PC-3 (cell line): ENCODE measurements around the gene ASCC2. TPM values are rescaled to one million over a fixed set of nuclear protein-coding genes. Genes with fewer than 3 reads are reported as not detected.

Experiments
- ATAC-seq: fragments of 200-7000 bp; cut with Tn5 transposase; 2 replicates; pipeline ENCODE4 v1.9.1; 2020; ENCODE audit warnings: mild to moderate bottlenecking, moderate library complexity
- BruUV-seq: library from RNA; stranded (reverse); fragments of 400-500 nt; replicated peaks from 2 replicates; lab custom pipeline; 2021; lab: Mats Ljungman, UMichigan
- CTCF ChIA-PET: fragments of 300-600 bp; sonication (Branson Sonifier 250); formaldehyde crosslinking; loops from one replicate; lab custom pipeline; 2022; ENCODE audit warnings: antibody characterized with exemption; lab: Charles Lee
- POLR2A ChIA-PET: fragments of 300-600 bp; sonication (Branson Sonifier 250); formaldehyde crosslinking; loops from one replicate; lab custom pipeline; 2022; ENCODE audit warnings: antibody characterized with exemption; ENCODE audit not compliant: unreplicated experiment; lab: Charles Lee
- DNase-seq: peaks from one replicate; pipeline ENCODE4 v3.0.0-alpha.2; 2015
- H2AFZ ChIP-seq: fragments of 300-600 bp; sonication (generic); 2 replicates; pipeline ENCODE4 v1.6.0; 2016; ENCODE audit warnings: antibody characterized with exemption, low read length
- H3F3A ChIP-seq: fragments of 300-600 bp; sonication (generic); one replicate; pipeline ENCODE4 v1.6.0; 2017; ENCODE audit warnings: antibody characterized with exemption, low read length, control low read depth, mild to moderate bottlenecking; ENCODE audit not compliant: unreplicated experiment
- H3K27ac ChIP-seq: fragments of 300-600 bp; sonication (generic); 2 replicates; pipeline ENCODE4 v1.5.1; 2016; ENCODE audit warnings: mild to moderate bottlenecking, low read length
- H3K27me3 ChIP-seq: fragments of 300-600 bp; sonication (generic); 2 replicates; pipeline ENCODE4 v1.6.1; 2016; ENCODE audit warnings: low read length, mixed read lengths
- H3K36me3 ChIP-seq: fragments of 300-600 bp; sonication (generic); 2 replicates; pipeline ENCODE4 v1.6.1; 2016; ENCODE audit warnings: low read depth, mixed run types, low read length, mixed read lengths
- H3K4me1 ChIP-seq: fragments of 300-600 bp; sonication (generic); 2 replicates; pipeline ENCODE4 v1.5.1; 2016; ENCODE audit warnings: low read length; ENCODE audit not compliant: insufficient read depth
- H3K4me2 ChIP-seq: fragments of 300-600 bp; sonication (generic); 2 replicates; pipeline ENCODE4 v1.6.0; 2016; ENCODE audit warnings: low read length
- H3K4me3 ChIP-seq: fragments of 300-600 bp; sonication (generic); 2 replicates; pipeline ENCODE4 v1.5.1; 2016; ENCODE audit warnings: mild to moderate bottlenecking, low read length, mixed read lengths
- H3K79me2 ChIP-seq: fragments of 300-600 bp; sonication (generic); 2 replicates; pipeline ENCODE4 v1.6.1; 2017; ENCODE audit warnings: low read length, mixed read lengths
- H3K9ac ChIP-seq: fragments of 300-600 bp; sonication (generic); 2 replicates; pipeline ENCODE4 v1.6.0; 2016; ENCODE audit warnings: mild to moderate bottlenecking, low read length
- H3K9me2 ChIP-seq: fragments of 300-600 bp; sonication (generic); replicated peaks from 2 replicates; pipeline ENCODE4 v1.6.1; 2016; ENCODE audit warnings: mixed run types, low read length, mixed read lengths
- H3K9me3 ChIP-seq: fragments of 300-600 bp; sonication (generic); 2 replicates; pipeline ENCODE4 v1.6.1; 2016; ENCODE audit warnings: low read length, mixed read lengths
- H4K20me1 ChIP-seq: fragments of 300-600 bp; sonication (generic); 2 replicates; pipeline ENCODE4 v1.6.1; 2016; ENCODE audit warnings: low read length, mixed read lengths
- CTCF ChIP-seq: fragments of 300-600 bp; sonication (generic); conservative IDR thresholded peaks from 2 replicates; pipeline ENCODE4 v1.5.1; 2017; ENCODE audit warnings: antibody characterized with exemption, low read depth, mild to moderate bottlenecking, low read length
- EZH2 ChIP-seq: fragments of 300-600 bp; sonication (generic); IDR thresholded peaks from one replicate; pipeline ENCODE4 v1.6.1; 2017; ENCODE audit warnings: antibody characterized with exemption, mild to moderate bottlenecking, low read length; ENCODE audit not compliant: unreplicated experiment
- EZH2phosphoT487 ChIP-seq: fragments of 300-600 bp; sonication (generic); IDR thresholded peaks from 2 replicates; pipeline ENCODE4 v1.6.1; 2018; ENCODE audit warnings: mild to moderate bottlenecking, antibody characterized with exemption, low read length, borderline replicate concordance
- intact Hi-C: fragments of 100-400 bp; cut with micrococcal nuclease; formaldehyde crosslinking; loops from 2 replicates; pipeline ENCODE4 v1.9.0; 2023
- total RNA-seq: library from RNA; depleted of rRNA; stranded (reverse); fragments of >200 nt; gene quantifications from 2 replicates; pipeline ENCODE4 v1.2.3, GENCODE V29; 2014

The ASCC2 gene
- total RNA-seq, 1 experiment from 2014 or later, result 37.0 TPM

- no peak overlapping the region for H3K4me2 ChIP-seq
- peaks cover 5% of the 10 kb centered on the region for H3K4me1 ChIP-seq
- H3K9me3 ChIP-seq, result no peaks in the 10 kb centered on the region
- intact Hi-C loops, result no loop called here
- no peak for ATAC-seq
- DNase-seq, result no peak
- TF ChIP-seq EZH2phosphoT487, result no peak
- TF ChIP-seq CTCF, result no peak
- no peak for TF ChIP-seq EZH2
- H3F3A ChIP-seq, result no peaks in the 10 kb centered on the region
- POLR2A ChIA-PET, result no interaction called here
- no peak overlapping the region for H3K4me3 ChIP-seq
- no peaks in the 10 kb centered on the region for H3K79me2 ChIP-seq
- BruUV-seq, result no TSS peak
- peaks cover 4% of the 10 kb centered on the region; the same call in 1 of the 2 replicates for H3K36me3 ChIP-seq
- CTCF ChIA-PET, result no interaction called here
- H2AFZ ChIP-seq, result no peak overlapping the region
- H3K9ac ChIP-seq, result no peak overlapping the region
- no peaks in the 10 kb centered on the region for H4K20me1 ChIP-seq
- no peak overlapping the region for H3K27ac ChIP-seq
- no peaks in the 10 kb centered on the region for H3K27me3 ChIP-seq
- no peaks in the 10 kb centered on the region for H3K9me2 ChIP-seq
Observed at GRCh38 chr22:29793396-29793795, 44.7 kb downstream of the ASCC2 start.

- Histone ChIP-seq H3K79me2 (no peaks in the 10 kb centered on the region), H3K27me3 (no peaks in the 10 kb centered on the region), H3K9me2 (no peaks in the 10 kb centered on the region), H3K9ac (no peak overlapping the region), H3K4me1 (peaks cover 16% of the 10 kb centered on the region), H2AFZ (no peak overlapping the region), H3K4me3 (no peak overlapping the region), H3K9me3 (no peaks in the 10 kb centered on the region), H4K20me1 (no peaks in the 10 kb centered on the region), H3K4me2 (no peak overlapping the region), H3F3A (no peaks in the 10 kb centered on the region), H3K27ac (no peak overlapping the region), H3K36me3 (peaks cover 4% of the 10 kb centered on the region; the same call in 1 of the 2 replicates)
- CTCF ChIA-PET, result no interaction called here
- DNase-seq, result no peak
- no TSS peak for BruUV-seq
- POLR2A ChIA-PET, result no interaction called here
- no peak for TF ChIP-seq CTCF
- no peak for TF ChIP-seq EZH2
- TF ChIP-seq EZH2phosphoT487, result no peak
- intact Hi-C loops, result no loop called here
- no peak for ATAC-seq
Observed at GRCh38 chr22:29790061-29790460, 48.0 kb downstream of the ASCC2 start.

- no peaks in the 10 kb centered on the region for H3K79me2 ChIP-seq
- POLR2A ChIA-PET, result no interaction called here
- no peak for ATAC-seq
- CTCF ChIA-PET, result no interaction called here
- H3K4me2 ChIP-seq, result no peak overlapping the region
- H3K9me2 ChIP-seq, result no peaks in the 10 kb centered on the region
- H3K4me3 ChIP-seq, result no peak overlapping the region
- no peaks in the 10 kb centered on the region for H3K27me3 ChIP-seq
- TF ChIP-seq EZH2 (no peak), CTCF (no peak), EZH2phosphoT487 (no peak)
- no peaks in the 10 kb centered on the region for H4K20me1 ChIP-seq
- peaks cover 4% of the 10 kb centered on the region; the same call in 1 of the 2 replicates for H3K36me3 ChIP-seq
- H3F3A ChIP-seq, result no peaks in the 10 kb centered on the region
- no peak overlapping the region for H3K27ac ChIP-seq
- no peaks in the 10 kb centered on the region for H3K9me3 ChIP-seq
- no peak for DNase-seq
- peaks cover 16% of the 10 kb centered on the region for H3K4me1 ChIP-seq
- intact Hi-C loops, result no loop called here
- BruUV-seq, result no TSS peak
- H3K9ac ChIP-seq, result no peak overlapping the region
- no peak overlapping the region for H2AFZ ChIP-seq
Observed at GRCh38 chr22:29788339-29789279, 49.5 kb downstream of the ASCC2 start.
